Activated naive CD4-positive, alpha-beta T cell treated with anti-CD3 and anti-CD28 coated beads, Interleukin-2, amount 50 U/mL, for 16 hours (primary cell): ENCODE measurements around the gene NKAIN1.
"Not testable (repeated sequence)": the region's sequence is repeated elsewhere in the genome, so short reads cannot be mapped to it uniquely, and the experiment has no call there.

ENCODE experiments used
- DNase-seq: peaks from one replicate; pipeline ENCODE4 v3.0.0-alpha.2; 2020

NKAIN1 gene

DNA sequence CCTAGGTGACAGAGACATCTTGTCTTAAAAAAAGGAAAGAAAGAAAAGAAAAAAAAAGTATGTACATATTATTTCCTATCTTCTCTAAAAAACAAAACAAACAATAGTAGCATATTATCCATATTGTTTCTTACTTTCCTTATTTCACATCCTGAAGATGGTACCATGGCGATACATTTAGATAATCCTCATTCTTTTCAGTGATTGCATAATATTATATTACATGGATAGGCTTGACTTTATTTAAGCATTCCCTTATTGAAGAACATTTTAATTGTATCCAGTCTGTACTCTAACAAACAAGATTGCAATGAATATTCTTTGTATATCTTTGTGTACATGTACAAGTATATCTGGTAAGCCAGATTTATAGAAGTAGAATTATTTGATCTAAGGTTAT is 91.3 kb downstream of the NKAIN1 start:
- no peak for DNase-seq

- DNase-seq = no peak
Measured at GRCh38 chr1:31145648-31146047, 94.0 kb downstream of the NKAIN1 start.

GRCh38 chr1:31144442-31144841 is 95.2 kb downstream of the NKAIN1 start:
- no peak for DNase-seq

DNA sequence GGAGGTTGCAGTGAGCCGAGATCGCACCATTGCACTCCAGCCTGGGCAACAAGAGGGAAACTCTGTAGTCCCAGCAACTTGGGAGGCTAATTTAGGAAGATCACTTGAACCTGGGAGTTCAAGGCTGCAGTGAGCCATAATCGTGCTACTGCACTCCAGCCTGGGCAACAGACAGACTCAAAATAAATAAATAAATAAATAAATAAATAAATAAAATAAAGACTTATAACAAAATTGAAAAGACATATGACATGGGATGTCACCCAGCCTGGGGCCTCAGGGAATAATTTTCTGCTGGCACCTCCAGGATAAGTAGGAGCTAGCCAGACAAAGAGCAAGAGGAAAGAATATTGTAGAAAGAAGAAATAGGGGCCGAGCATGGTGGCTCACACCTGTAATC is 96.2 kb downstream of the NKAIN1 start:
- DNase-seq = no peak

- DNase-seq = no peak
Measured at GRCh38 chr1:31142406-31142805, 97.3 kb downstream of the NKAIN1 start.

DNA sequence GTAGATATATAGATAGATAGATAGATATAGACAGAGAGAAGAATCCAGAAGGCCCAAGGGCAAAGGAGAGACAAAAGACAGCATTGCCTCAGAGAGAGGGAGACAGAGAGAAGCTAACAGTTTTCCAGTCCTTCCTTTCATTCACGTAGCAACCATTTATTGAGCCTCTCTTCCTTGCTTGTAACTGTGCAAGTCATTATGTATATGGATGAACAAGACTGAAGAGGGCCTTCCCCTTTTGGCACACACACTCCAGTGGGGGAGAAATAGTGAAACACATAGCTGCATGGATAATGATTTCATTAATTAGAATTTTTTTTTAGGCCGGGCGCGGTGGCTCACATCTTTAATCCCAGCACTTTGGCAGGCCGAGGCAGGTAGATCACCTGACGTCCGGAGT is 99.4 kb downstream of the NKAIN1 start:
- no peak for DNase-seq

DNA sequence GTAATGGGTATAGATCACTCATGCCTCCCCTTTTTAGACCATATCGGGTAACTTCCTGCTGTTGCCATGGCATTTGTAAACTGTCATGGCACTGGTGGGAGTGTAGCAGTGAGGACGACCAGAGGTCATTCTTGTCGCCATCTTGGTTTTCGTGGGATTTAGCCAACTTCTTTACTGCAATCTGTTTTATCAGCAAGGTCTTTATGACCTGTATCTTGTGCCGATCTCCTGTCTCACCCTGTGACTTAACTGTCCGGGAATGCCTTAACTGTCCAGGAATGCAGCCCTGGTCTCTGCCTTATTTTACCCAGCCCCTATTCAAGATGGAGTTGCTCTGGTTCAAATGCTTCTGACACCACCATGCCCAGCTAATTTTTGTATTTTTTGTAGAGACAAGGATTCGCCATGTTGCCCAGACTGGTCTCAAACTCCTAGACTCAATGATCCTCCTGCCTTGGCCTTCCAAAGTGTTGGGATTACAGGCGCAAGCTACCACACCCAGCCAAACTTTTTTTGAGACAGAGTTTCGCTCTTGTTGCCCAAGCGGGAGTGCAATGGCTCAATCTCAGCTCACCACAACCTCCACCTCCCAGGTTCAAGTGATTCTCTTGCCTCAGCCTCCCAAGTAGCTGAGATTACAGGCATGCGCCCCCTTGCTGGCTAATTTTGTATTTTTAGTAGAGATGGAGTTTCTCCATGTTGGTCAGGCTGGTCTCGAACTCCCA is 100.7 kb downstream of the NKAIN1 start:
- DNase-seq = not testable (repeated sequence)

GRCh38 chr1:31137873-31138272 is 101.8 kb downstream of the NKAIN1 start:
- DNase-seq = not testable (repeated sequence)

GRCh38 chr1:31135973-31136600 is 103.6 kb downstream of the NKAIN1 start:
- DNase-seq = no peak

DNA sequence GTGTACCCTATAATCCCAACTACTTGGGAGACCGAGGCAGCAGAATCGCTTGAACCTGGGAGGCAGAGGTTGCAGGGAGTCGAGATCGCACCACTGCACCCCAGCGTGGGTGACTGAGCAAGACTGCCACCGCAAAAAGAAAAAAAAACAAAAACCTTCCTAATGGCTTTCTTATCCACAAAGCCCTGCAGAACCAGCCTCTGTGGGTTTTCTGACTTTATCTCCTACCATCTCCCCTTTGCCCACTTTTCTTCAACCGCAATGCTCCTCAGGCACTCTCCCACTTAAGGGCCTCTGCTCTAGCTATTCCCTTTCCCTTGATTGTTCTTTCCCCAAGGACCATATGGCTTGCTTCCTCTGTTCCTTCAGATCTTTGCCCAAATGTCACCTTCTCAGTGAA is 106.3 kb downstream of the NKAIN1 start:
- DNase-seq = no peak
